ENCODE data around the gene BLOC1S5.
"Not testable (repeated sequence)": the region's sequence is repeated elsewhere in the genome, so short reads cannot be mapped to it uniquely, and the experiment has no call there.

The BLOC1S5 gene

DNA sequence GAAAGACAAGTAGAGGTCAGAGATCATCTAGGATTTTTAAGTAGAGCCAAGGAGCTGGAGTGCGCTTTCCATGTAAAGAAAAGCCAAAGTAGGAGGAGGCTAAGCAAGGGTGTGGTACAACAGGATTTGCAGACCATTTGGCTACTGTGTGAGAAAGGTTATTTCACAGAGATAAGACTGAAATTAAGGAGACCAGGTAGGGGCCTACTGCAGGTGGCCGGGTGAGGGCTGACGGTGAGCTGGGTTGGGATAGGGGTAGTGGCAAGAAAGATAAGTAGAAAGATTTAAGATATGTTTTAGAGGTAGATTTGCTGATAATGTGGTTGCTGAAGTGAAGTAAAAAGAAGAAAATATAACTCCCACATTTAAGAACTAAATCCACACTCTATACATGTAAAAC is 3.8 kb downstream of the BLOC1S5 start:
- peaks cover 9% of the 10 kb centered on the region for H3K4me1 ChIP-seq (ENCODE audit: insufficient read depth, low read length)
- H3K9me3 ChIP-seq (ENCODE audit: low read length): no peaks in the 10 kb centered on the region
- H3K9ac ChIP-seq (ENCODE audit: low read length): no peak overlapping the region
- peaks cover 34% of the 10 kb centered on the region for H3K36me3 ChIP-seq (ENCODE audit: insufficient read depth, low read length)
- no peak overlapping the region for H3K27ac ChIP-seq (ENCODE audit: low read depth, low read length)
- no peak overlapping the region for H3K4me3 ChIP-seq (ENCODE audit: low read depth in 1 of 2, low read length in 2 of 2)
- H3K27me3 ChIP-seq (ENCODE audit: control insufficient read depth in 1 of 2, insufficient read depth in 2 of 2, low read length in 2 of 2): no peaks in the 10 kb centered on the region

DNA sequence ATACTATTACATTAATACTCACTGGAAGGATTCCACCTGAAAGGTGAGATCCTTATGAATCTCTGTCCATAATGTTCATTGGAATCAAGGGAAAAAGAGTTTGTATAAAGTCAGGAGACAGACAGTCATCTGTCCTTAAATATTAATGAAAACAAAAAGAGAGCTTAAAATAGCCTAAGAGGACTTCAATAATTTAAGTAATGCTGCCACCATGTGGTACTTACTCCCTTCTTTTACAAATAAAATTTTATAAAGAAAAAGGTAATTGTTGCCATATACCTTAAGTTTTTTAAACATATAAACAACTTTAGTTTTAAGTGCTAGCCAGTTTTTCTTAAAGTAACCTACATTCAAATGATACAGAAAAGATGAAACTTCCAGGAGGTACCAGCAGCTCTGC is 5.1 kb downstream of the BLOC1S5 start:
- peaks cover 34% of the 10 kb centered on the region for H3K36me3 ChIP-seq (ENCODE audit: insufficient read depth, low read length)
- H3K9me3 ChIP-seq (ENCODE audit: low read length): no peaks in the 10 kb centered on the region
- no peak overlapping the region for H3K4me3 ChIP-seq (ENCODE audit: low read depth in 1 of 2, low read length in 2 of 2)
- no peak overlapping the region for H3K27ac ChIP-seq (ENCODE audit: low read depth, low read length)
- H3K9ac ChIP-seq (ENCODE audit: low read length): no peak overlapping the region
- H3K27me3 ChIP-seq (ENCODE audit: control insufficient read depth in 1 of 2, insufficient read depth in 2 of 2, low read length in 2 of 2): no peaks in the 10 kb centered on the region
- H3K4me1 ChIP-seq (ENCODE audit: insufficient read depth, low read length): no peaks in the 10 kb centered on the region

DNA sequence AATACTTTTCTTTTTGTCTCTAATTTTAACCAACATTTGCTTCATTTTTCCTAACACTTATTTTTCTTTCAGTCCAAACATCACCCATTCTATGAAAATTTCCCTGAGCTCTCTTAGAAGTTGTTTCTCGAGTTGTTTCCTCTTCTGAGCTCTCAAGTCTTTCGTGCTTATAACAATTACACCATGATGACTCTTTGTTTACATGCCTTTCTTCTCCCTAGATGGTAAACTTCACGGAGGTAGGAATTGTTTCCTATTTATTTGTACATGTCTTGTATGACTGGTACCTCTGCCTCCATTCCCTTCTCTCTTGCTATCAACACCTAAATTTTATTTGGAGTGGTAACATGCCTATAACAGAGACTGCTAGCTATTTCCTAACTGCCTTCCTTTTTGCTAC is 6.4 kb downstream of the BLOC1S5 start:
- H3K36me3 ChIP-seq (ENCODE audit: insufficient read depth, low read length): peaks cover 34% of the 10 kb centered on the region
- no peak overlapping the region for H3K27ac ChIP-seq (ENCODE audit: low read depth, low read length)
- H3K9me3 ChIP-seq (ENCODE audit: low read length): no peaks in the 10 kb centered on the region
- H3K9ac ChIP-seq (ENCODE audit: low read length): no peak overlapping the region
- H3K27me3 ChIP-seq (ENCODE audit: control insufficient read depth in 1 of 2, insufficient read depth in 2 of 2, low read length in 2 of 2): no peaks in the 10 kb centered on the region
- H3K4me3 ChIP-seq (ENCODE audit: low read depth in 1 of 2, low read length in 2 of 2): no peak overlapping the region
- no peaks in the 10 kb centered on the region for H3K4me1 ChIP-seq (ENCODE audit: insufficient read depth, low read length)

DNA sequence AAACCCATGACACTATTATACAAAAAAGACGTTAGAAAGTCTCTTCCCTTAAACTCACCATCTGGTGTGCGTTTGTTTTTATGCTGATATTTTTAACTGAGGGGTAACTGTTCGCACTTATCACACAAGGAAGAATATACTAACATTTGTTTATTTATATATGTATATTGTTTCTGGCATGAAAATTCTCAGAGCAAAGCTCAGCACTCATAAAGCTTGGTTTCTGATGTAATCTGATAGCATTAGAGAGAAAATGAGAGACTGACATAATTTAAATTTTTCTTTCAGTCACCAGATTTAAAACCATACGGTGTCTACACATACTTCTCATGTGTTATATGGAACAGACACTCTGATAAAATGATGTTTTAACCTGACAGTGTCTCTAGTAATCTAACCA is 6.9 kb downstream of the BLOC1S5 start:
- Histone ChIP-seq H3K27ac (ENCODE audit: low read depth, low read length) (no peak overlapping the region), H3K4me3 (ENCODE audit: low read depth in 1 of 2, low read length in 2 of 2) (no peak overlapping the region), H3K27me3 (ENCODE audit: control insufficient read depth in 1 of 2, insufficient read depth in 2 of 2, low read length in 2 of 2) (no peaks in the 10 kb centered on the region), H3K9ac (ENCODE audit: low read length) (no peak overlapping the region), H3K36me3 (ENCODE audit: insufficient read depth, low read length) (peaks cover 34% of the 10 kb centered on the region), H3K4me1 (ENCODE audit: insufficient read depth, low read length) (no peaks in the 10 kb centered on the region), H3K9me3 (ENCODE audit: low read length) (no peaks in the 10 kb centered on the region)

GRCh38 chr6:8054276-8054675 is 9.9 kb downstream of the BLOC1S5 start:
- Histone ChIP-seq H3K36me3 (ENCODE audit: insufficient read depth, low read length) (peaks cover 17% of the 10 kb centered on the region), H3K27ac (ENCODE audit: low read depth, low read length) (no peak overlapping the region), H3K9ac (ENCODE audit: low read length) (no peak overlapping the region), H3K27me3 (ENCODE audit: control insufficient read depth in 1 of 2, insufficient read depth in 2 of 2, low read length in 2 of 2) (no peaks in the 10 kb centered on the region), H3K4me3 (ENCODE audit: low read depth in 1 of 2, low read length in 2 of 2) (no peak overlapping the region), H3K9me3 (ENCODE audit: low read length) (no peaks in the 10 kb centered on the region), H3K4me1 (ENCODE audit: insufficient read depth, low read length) (no peaks in the 10 kb centered on the region)

GRCh38 chr6:8047541-8048292 is 16.5 kb downstream of the BLOC1S5 start:
- no peak overlapping the region for H3K4me3 ChIP-seq (ENCODE audit: low read depth in 1 of 2, low read length in 2 of 2)
- no peaks in the 10 kb centered on the region for H3K9me3 ChIP-seq (ENCODE audit: low read length)
- no peaks in the 10 kb centered on the region for H3K4me1 ChIP-seq (ENCODE audit: insufficient read depth, low read length)
- no peaks in the 10 kb centered on the region for H3K27me3 ChIP-seq (ENCODE audit: control insufficient read depth in 1 of 2, insufficient read depth in 2 of 2, low read length in 2 of 2)
- no peaks in the 10 kb centered on the region for H3K36me3 ChIP-seq (ENCODE audit: insufficient read depth, low read length)
- no peak overlapping the region for H3K9ac ChIP-seq (ENCODE audit: low read length)
- H3K27ac ChIP-seq (ENCODE audit: low read depth, low read length): no peak overlapping the region

GRCh38 chr6:8045769-8046168 is 18.4 kb downstream of the BLOC1S5 start:
- not testable (repeated sequence) for H3K4me1 ChIP-seq (ENCODE audit: insufficient read depth, low read length); H3K9ac ChIP-seq (ENCODE audit: low read length); H3K9me3 ChIP-seq (ENCODE audit: low read length); H3K4me3 ChIP-seq (ENCODE audit: low read depth in 1 of 2, low read length in 2 of 2); H3K36me3 ChIP-seq (ENCODE audit: insufficient read depth, low read length); H3K27me3 ChIP-seq (ENCODE audit: control insufficient read depth in 1 of 2, insufficient read depth in 2 of 2, low read length in 2 of 2); H3K27ac ChIP-seq (ENCODE audit: low read depth, low read length)

DNA sequence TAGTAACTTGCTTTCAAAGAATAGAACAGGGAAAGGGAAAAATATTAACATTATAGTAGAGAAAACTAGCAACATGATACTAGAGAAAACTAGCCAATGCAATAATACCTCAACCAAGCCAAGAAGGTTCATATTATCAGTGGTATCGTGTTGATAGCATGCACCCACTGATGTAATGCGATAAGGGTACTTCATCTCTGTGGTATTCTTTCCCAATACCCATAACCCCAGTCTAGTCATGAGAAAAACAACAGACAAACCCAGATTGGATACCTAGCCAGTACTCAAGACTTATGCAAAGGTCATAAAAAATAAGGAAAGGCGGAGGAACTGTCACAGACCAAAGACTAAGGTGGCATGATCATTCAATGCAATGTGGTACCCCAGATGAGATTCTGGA is 21.0 kb downstream of the BLOC1S5 start:
- Histone ChIP-seq H3K9ac (ENCODE audit: low read length) (no peak overlapping the region), H3K4me1 (ENCODE audit: insufficient read depth, low read length) (no peaks in the 10 kb centered on the region), H3K9me3 (ENCODE audit: low read length) (no peaks in the 10 kb centered on the region), H3K27ac (ENCODE audit: low read depth, low read length) (no peak overlapping the region), H3K27me3 (ENCODE audit: control insufficient read depth in 1 of 2, insufficient read depth in 2 of 2, low read length in 2 of 2) (no peaks in the 10 kb centered on the region), H3K36me3 (ENCODE audit: insufficient read depth, low read length) (peaks cover 8% of the 10 kb centered on the region), H3K4me3 (ENCODE audit: low read depth in 1 of 2, low read length in 2 of 2) (no peak overlapping the region)

GRCh38 chr6:8041913-8042583 is 22.1 kb downstream of the BLOC1S5 start:
- H3K36me3 ChIP-seq (ENCODE audit: insufficient read depth, low read length): peaks cover 8% of the 10 kb centered on the region
- H3K4me1 ChIP-seq (ENCODE audit: insufficient read depth, low read length): no peaks in the 10 kb centered on the region
- no peaks in the 10 kb centered on the region for H3K9me3 ChIP-seq (ENCODE audit: low read length)
- no peak overlapping the region for H3K4me3 ChIP-seq (ENCODE audit: low read depth in 1 of 2, low read length in 2 of 2)
- no peaks in the 10 kb centered on the region for H3K27me3 ChIP-seq (ENCODE audit: control insufficient read depth in 1 of 2, insufficient read depth in 2 of 2, low read length in 2 of 2)
- H3K27ac ChIP-seq (ENCODE audit: low read depth, low read length): no peak overlapping the region
- no peak overlapping the region for H3K9ac ChIP-seq (ENCODE audit: low read length)

DNA sequence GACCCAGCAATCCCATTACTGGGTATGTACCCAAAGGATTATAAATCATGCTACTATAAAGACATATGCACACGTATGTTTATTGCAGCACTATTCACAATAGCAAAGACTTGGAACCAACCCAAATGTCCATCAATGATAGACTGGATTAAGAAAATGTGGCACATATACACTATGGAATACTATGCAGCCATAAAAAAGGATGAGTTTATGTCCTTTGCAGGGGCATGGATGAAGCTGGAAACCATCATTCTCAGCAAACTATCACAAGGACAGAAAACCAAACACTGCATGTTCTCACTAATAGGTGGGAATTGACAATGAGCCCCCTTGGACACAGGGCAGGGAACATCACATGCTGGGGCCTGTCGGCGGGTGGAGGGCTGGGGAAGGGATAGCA is 30.1 kb downstream of the BLOC1S5 start:
- not testable (repeated sequence) for H3K4me3 ChIP-seq (ENCODE audit: low read depth in 1 of 2, low read length in 2 of 2); H3K4me1 ChIP-seq (ENCODE audit: insufficient read depth, low read length); H3K9me3 ChIP-seq (ENCODE audit: low read length); H3K36me3 ChIP-seq (ENCODE audit: insufficient read depth, low read length); H3K27me3 ChIP-seq (ENCODE audit: control insufficient read depth in 1 of 2, insufficient read depth in 2 of 2, low read length in 2 of 2); H3K9ac ChIP-seq (ENCODE audit: low read length); H3K27ac ChIP-seq (ENCODE audit: low read depth, low read length)

DNA sequence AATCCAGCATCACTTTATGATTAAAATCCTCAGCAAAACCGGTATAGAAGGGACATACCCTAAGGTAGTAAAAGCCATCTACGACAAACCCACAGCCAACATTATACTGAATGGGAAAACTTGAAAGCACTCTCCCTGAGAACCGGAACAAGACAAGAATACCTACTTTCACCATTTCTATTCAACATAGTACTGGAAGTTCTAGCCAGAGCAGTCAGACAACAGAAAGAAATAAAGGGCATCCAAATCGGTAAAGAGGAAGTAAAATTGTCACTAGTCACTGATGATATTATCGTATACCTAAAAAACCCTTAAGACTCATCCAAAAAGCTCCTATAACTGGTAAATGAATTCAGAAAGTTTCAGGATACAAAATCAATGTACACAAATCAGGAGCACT is 33.3 kb downstream of the BLOC1S5 start:
- Histone ChIP-seq H3K27me3 (ENCODE audit: control insufficient read depth in 1 of 2, insufficient read depth in 2 of 2, low read length in 2 of 2) (no peaks in the 10 kb centered on the region), H3K27ac (ENCODE audit: low read depth, low read length) (no peak overlapping the region), H3K4me1 (ENCODE audit: insufficient read depth, low read length) (no peaks in the 10 kb centered on the region), H3K9me3 (ENCODE audit: low read length) (no peaks in the 10 kb centered on the region), H3K36me3 (ENCODE audit: insufficient read depth, low read length) (peaks cover 4% of the 10 kb centered on the region), H3K4me3 (ENCODE audit: low read depth in 1 of 2, low read length in 2 of 2) (no peak overlapping the region), H3K9ac (ENCODE audit: low read length) (no peak overlapping the region)

Data from muscle layer of colon (tissue), 2 donors.